SU-DHL-6 (cell line): ENCODE measurements around the gene DYNLRB1.

Experiments used
- EZH2phosphoT487 ChIP-seq: fragments of 200-600 bp; sonication (generic), shearing (Covaris generic); conservative IDR thresholded peaks from 2 replicates; pipeline ENCODE4 v1.6.1; 2018; ENCODE audit warnings: mild to moderate bottlenecking, antibody characterized with exemption, low read length, moderate library complexity, mixed read lengths
- TF ChIP-seq, protein P1 (sequence below): fragments of 200-600 bp; sonication (generic); IDR thresholded peaks from one replicate; pipeline ENCODE4 v1.5.1; 2017; ENCODE audit warnings: antibody characterized with exemption, mild to moderate bottlenecking, low read length, moderate library complexity; ENCODE audit not compliant: insufficient read depth, poor library complexity, severe bottlenecking

DNA sequence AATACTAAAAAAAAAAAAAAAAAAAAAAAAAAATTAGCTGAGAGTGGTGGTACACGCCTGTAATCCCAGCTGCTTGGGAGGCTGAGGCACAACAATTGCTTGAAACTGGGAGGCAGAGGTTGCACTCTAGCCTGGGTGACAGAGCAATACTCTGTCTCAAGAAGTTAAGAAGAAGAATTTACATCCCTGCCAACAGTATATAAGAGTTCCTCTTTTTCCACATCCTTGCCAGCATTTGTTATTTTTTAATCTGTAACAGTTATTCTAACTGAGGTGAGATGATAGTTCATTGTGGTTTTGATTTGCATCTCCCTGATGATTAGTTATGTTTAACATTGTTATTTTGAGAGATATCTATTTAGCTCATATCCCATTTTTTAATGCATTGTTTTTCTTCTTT, 20.3 kb upstream of the DYNLRB1 start:
- TF ChIP-seq, protein P1, sequence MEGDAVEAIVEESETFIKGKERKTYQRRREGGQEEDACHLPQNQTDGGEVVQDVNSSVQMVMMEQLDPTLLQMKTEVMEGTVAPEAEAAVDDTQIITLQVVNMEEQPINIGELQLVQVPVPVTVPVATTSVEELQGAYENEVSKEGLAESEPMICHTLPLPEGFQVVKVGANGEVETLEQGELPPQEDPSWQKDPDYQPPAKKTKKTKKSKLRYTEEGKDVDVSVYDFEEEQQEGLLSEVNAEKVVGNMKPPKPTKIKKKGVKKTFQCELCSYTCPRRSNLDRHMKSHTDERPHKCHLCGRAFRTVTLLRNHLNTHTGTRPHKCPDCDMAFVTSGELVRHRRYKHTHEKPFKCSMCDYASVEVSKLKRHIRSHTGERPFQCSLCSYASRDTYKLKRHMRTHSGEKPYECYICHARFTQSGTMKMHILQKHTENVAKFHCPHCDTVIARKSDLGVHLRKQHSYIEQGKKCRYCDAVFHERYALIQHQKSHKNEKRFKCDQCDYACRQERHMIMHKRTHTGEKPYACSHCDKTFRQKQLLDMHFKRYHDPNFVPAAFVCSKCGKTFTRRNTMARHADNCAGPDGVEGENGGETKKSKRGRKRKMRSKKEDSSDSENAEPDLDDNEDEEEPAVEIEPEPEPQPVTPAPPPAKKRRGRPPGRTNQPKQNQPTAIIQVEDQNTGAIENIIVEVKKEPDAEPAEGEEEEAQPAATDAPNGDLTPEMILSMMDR: no peak
- TF ChIP-seq EZH2phosphoT487: no peak
